ENCODE results near the gene LTBP1.

DNA sequence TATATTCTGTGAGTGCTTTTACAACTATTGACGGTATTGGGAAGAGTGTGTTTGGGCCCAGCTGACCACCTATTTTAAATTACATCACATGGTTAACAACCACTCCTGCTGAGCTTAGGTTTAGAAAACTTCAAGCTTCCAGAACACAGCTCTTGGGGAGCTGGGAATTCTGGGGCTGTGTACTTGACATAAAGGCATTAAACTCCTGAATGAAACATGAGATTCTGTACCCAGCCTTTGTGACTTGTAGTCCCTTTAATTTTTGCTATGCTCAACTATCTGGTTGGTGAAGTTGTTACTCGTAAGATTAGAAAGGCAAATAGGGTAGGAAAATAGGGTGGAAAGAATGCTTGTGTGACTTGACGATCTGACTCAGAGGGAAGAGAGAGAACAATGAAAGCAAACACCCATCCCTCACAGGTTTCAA lies 66.9 kb downstream of the LTBP1 start:
- TF ChIP-seq, protein P1, sequence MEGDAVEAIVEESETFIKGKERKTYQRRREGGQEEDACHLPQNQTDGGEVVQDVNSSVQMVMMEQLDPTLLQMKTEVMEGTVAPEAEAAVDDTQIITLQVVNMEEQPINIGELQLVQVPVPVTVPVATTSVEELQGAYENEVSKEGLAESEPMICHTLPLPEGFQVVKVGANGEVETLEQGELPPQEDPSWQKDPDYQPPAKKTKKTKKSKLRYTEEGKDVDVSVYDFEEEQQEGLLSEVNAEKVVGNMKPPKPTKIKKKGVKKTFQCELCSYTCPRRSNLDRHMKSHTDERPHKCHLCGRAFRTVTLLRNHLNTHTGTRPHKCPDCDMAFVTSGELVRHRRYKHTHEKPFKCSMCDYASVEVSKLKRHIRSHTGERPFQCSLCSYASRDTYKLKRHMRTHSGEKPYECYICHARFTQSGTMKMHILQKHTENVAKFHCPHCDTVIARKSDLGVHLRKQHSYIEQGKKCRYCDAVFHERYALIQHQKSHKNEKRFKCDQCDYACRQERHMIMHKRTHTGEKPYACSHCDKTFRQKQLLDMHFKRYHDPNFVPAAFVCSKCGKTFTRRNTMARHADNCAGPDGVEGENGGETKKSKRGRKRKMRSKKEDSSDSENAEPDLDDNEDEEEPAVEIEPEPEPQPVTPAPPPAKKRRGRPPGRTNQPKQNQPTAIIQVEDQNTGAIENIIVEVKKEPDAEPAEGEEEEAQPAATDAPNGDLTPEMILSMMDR (conservative IDR thresholded peaks at IDR 0.05; ENCODE audit: low read length): no peak
- TF ChIP-seq EZH2phosphoT487 (IDR thresholded peaks at IDR 0.05; ENCODE audit: borderline replicate concordance, low read depth, low read length): no peak
